ENCODE measurements around the gene CEP170. TPM values are rescaled to one million over a fixed set of nuclear protein-coding genes. Genes with fewer than 3 reads are reported as not detected.

CEP170 gene
- total RNA-seq, 1 donor from 2014 or later: 108 TPM

DNA sequence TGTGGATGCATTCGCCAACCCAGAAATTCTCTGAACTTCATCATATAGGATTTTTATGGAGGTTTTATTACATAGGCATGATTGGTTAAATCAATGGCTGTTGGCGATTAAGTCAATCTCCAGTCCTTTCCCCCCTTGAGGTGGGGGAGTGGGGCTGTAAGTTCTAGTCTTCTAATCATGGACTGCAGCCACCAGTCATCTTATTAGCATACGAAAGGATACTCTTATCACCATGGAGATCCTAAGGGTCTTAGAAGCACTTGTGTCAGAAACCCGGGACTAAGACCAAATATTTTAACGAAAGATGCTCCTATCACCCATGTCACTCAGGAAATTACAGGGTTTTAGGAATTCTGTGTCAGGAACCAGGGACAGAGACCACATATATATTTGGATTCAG lies 37.0 kb upstream of the CEP170 start:
- TF ChIP-seq, protein P1, sequence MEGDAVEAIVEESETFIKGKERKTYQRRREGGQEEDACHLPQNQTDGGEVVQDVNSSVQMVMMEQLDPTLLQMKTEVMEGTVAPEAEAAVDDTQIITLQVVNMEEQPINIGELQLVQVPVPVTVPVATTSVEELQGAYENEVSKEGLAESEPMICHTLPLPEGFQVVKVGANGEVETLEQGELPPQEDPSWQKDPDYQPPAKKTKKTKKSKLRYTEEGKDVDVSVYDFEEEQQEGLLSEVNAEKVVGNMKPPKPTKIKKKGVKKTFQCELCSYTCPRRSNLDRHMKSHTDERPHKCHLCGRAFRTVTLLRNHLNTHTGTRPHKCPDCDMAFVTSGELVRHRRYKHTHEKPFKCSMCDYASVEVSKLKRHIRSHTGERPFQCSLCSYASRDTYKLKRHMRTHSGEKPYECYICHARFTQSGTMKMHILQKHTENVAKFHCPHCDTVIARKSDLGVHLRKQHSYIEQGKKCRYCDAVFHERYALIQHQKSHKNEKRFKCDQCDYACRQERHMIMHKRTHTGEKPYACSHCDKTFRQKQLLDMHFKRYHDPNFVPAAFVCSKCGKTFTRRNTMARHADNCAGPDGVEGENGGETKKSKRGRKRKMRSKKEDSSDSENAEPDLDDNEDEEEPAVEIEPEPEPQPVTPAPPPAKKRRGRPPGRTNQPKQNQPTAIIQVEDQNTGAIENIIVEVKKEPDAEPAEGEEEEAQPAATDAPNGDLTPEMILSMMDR (IDR thresholded peaks at IDR 0.05): no peak
- no peak overlapping the region for H3K27ac Mint-ChIP-seq (ENCODE audit: unreplicated experiment)
- peaks cover 19% of the 10 kb centered on the region for H3K36me3 Mint-ChIP-seq (ENCODE audit: low read depth)
- H3K4me3 Mint-ChIP-seq (ENCODE audit: unreplicated experiment): no peak overlapping the region
- H3K4me1 Mint-ChIP-seq (ENCODE audit: low read depth): peaks cover 43% of the 10 kb centered on the region
- H3K9me3 Mint-ChIP-seq (ENCODE audit: low read depth): peaks cover 10% of the 10 kb centered on the region
- DNase-seq (ENCODE audit: low spot score): no peak
- no peaks in the 10 kb centered on the region for H3K27me3 Mint-ChIP-seq (ENCODE audit: low read depth)

DNA sequence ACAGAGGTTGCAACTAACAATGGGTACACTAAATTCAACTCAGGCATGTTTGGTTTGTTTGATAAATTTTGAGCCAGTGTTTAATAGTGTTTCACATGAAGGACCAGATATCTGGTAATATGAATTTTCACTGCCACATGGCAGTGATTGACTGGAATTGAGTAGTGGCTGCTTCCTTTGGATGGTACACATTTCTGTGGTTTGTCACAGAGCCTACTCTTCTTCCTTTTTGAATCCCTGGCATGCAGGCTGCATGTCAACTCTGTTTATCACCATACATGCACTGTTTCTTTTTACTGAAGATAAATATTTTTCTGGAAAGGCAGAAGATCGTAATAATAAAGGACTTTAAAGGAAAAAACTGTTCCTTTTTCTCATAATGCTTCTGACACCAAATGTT lies 36.2 kb upstream of the CEP170 start:
- no peak overlapping the region for H3K4me3 Mint-ChIP-seq (ENCODE audit: unreplicated experiment)
- peaks cover 15% of the 10 kb centered on the region for H3K36me3 Mint-ChIP-seq (ENCODE audit: low read depth)
- peaks cover 52% of the 10 kb centered on the region for H3K4me1 Mint-ChIP-seq (ENCODE audit: low read depth)
- H3K27me3 Mint-ChIP-seq (ENCODE audit: low read depth): no peaks in the 10 kb centered on the region
- TF ChIP-seq, protein P1 (IDR thresholded peaks at IDR 0.05): no peak
- DNase-seq (ENCODE audit: low spot score): no peak
- peaks cover 10% of the 10 kb centered on the region for H3K9me3 Mint-ChIP-seq (ENCODE audit: low read depth)
- H3K27ac Mint-ChIP-seq (ENCODE audit: unreplicated experiment): no peak overlapping the region

DNA sequence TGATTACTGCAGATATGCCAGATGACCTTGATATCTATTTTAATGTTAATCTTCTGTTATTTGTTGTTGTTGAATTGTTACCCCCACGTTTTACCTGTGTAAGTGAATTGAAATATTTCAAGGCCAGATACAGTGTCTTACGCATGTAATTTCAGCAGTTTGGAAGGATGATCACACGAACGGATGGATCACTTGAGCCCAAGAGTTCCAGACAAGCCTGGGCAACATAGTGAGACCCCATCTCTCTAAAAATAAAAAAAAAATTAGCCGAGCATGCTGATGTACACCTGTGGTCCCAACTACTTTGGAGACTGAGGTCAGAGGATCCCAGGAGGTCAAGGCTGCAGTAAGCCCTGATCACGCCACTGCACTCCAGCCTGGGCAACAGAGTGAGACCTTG lies 33.0 kb upstream of the CEP170 start:
- H3K27me3 Mint-ChIP-seq (ENCODE audit: low read depth): no peaks in the 10 kb centered on the region
- TF ChIP-seq, protein P1 (IDR thresholded peaks at IDR 0.05): no peak
- no peak for DNase-seq (ENCODE audit: low spot score)
- peaks cover 1% of the 10 kb centered on the region for H3K9me3 Mint-ChIP-seq (ENCODE audit: low read depth)
- peak overlapping the region; percentile 67 for H3K27ac Mint-ChIP-seq (ENCODE audit: unreplicated experiment)
- H3K4me1 Mint-ChIP-seq (ENCODE audit: low read depth): peaks cover 60% of the 10 kb centered on the region
- H3K4me3 Mint-ChIP-seq (ENCODE audit: unreplicated experiment): no peak overlapping the region
- peaks cover 9% of the 10 kb centered on the region for H3K36me3 Mint-ChIP-seq (ENCODE audit: low read depth)

DNA sequence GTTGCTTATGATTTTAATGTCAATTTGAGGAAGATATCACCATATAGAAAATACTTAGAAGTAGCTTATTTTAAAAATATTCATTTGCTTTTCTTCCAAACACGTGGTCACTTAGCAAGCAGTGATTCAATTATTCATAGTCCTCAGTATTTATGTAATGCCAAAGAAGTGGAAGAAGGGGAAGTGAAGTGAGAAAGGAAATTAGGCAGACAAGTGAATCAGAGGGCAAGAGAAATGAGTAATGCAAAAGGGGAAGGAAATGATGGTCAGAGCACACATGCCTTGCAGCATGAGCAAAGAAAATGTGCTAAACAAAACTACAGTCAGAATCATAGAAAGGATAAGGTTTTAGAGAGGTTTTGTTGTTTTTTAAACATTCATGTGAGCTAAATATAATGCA lies 32.6 kb upstream of the CEP170 start:
- H3K27ac Mint-ChIP-seq (ENCODE audit: unreplicated experiment): peak overlapping the region; percentile 67
- DNase-seq (ENCODE audit: low spot score): no peak
- H3K4me1 Mint-ChIP-seq (ENCODE audit: low read depth): peaks cover 60% of the 10 kb centered on the region
- no peaks in the 10 kb centered on the region for H3K27me3 Mint-ChIP-seq (ENCODE audit: low read depth)
- peaks cover 2% of the 10 kb centered on the region for H3K9me3 Mint-ChIP-seq (ENCODE audit: low read depth)
- peaks cover 10% of the 10 kb centered on the region for H3K36me3 Mint-ChIP-seq (ENCODE audit: low read depth)
- H3K4me3 Mint-ChIP-seq (ENCODE audit: unreplicated experiment): no peak overlapping the region
- TF ChIP-seq, protein P1 (IDR thresholded peaks at IDR 0.05): no peak

DNA sequence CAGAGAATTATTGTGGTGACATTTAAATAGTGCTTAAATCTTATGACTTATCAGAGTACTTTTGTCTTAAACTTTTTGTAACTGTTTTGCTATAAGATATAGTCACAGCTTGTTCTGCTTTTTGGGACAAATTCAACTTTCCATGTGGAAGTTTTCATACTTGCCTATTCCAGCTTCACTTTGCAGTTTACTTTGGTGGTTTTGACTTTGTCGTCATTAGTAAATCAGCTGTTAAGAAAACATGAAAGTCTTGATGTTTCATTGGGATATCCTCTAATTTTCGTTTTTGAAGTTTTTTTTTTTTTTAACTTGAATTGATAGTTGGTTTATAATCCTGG lies 32.0 kb upstream of the CEP170 start:
- Mint-ChIP-seq H3K36me3 (ENCODE audit: low read depth) (peaks cover 13% of the 10 kb centered on the region), H3K9me3 (ENCODE audit: low read depth) (peaks cover 7% of the 10 kb centered on the region)
- TF ChIP-seq, protein P1 (IDR thresholded peaks at IDR 0.05): no peak

More for the DNA sequence above, 32.0 kb upstream of the CEP170 start:
- H3K27ac Mint-ChIP-seq (ENCODE audit: unreplicated experiment): peak overlapping the region; percentile 67
- H3K27me3 Mint-ChIP-seq (ENCODE audit: low read depth): no peaks in the 10 kb centered on the region
- peaks cover 59% of the 10 kb centered on the region for H3K4me1 Mint-ChIP-seq (ENCODE audit: low read depth)
- no peak for DNase-seq (ENCODE audit: low spot score)
- no peak overlapping the region for H3K4me3 Mint-ChIP-seq (ENCODE audit: unreplicated experiment)

Measured in chondrocyte (in vitro differentiated cells).